Hepatocyte (in vitro differentiated cells): ENCODE results near the gene CMSS1. TPM values are rescaled to one million over a fixed set of nuclear protein-coding genes. Genes with fewer than 3 reads are reported as not detected.

Source experiments
- DNase-seq: peaks from one replicate; pipeline ENCODE4 v3.0.0-alpha.2; 2016; ENCODE audit warnings: low spot score
- H2AFZ ChIP-seq: fragments of 200-600 bp; sonication (generic); 2 replicates; pipeline ENCODE4 v1.6.0; 2016; ENCODE audit warnings: antibody characterized with exemption, mild to moderate bottlenecking
- H3K27ac ChIP-seq: fragments of 200-600 bp; sonication (generic); 2 replicates; pipeline ENCODE4 v1.5.1; 2016; ENCODE audit warnings: mild to moderate bottlenecking
- H3K27me3 ChIP-seq: fragments of 200-600 bp; sonication (generic); 2 replicates; pipeline ENCODE4 v1.6.1; 2016
- H3K36me3 ChIP-seq: fragments of 200-600 bp; sonication (generic); replicated peaks from 2 replicates; pipeline ENCODE4 v1.5.1; 2016; ENCODE audit warnings: low read depth; ENCODE audit not compliant: insufficient read depth
- H3K4me1 ChIP-seq: fragments of 200-600 bp; sonication (generic); 2 replicates; pipeline ENCODE4 v1.5.1; 2016; ENCODE audit warnings: mild to moderate bottlenecking, moderate library complexity; ENCODE audit not compliant: insufficient read depth
- H3K4me2 ChIP-seq: fragments of 200-600 bp; sonication (generic); 2 replicates; pipeline ENCODE4 v1.6.0; 2016
- H3K4me3 ChIP-seq: fragments of 200-600 bp; sonication (generic); 2 replicates; pipeline ENCODE4 v1.5.1; 2016; ENCODE audit warnings: mild to moderate bottlenecking
- H3K79me2 ChIP-seq: fragments of 200-600 bp; sonication (generic); 2 replicates; pipeline ENCODE4 v1.6.0; 2017; ENCODE audit warnings: mild to moderate bottlenecking
- H3K9me2 ChIP-seq: fragments of 200-600 bp; sonication (generic); replicated peaks from 2 replicates; pipeline ENCODE4 v1.6.0; 2017; ENCODE audit warnings: mild to moderate bottlenecking; ENCODE audit not compliant: insufficient read depth
- H3K9me3 ChIP-seq: fragments of 200-600 bp; sonication (generic); 2 replicates; pipeline ENCODE4 v1.5.1; 2016; ENCODE audit warnings: low read depth, mild to moderate bottlenecking
- H4K20me1 ChIP-seq: fragments of 200-600 bp; sonication (generic); 2 replicates; pipeline ENCODE4 v1.6.0; 2016; ENCODE audit warnings: mild to moderate bottlenecking; ENCODE audit not compliant: insufficient read depth, poor library complexity, severe bottlenecking
- EZH2 ChIP-seq: fragments of 200-600 bp; sonication (generic); IDR thresholded peaks from 2 replicates; pipeline ENCODE4 v1.6.1; 2016; ENCODE audit warnings: antibody characterized with exemption, mild to moderate bottlenecking, borderline replicate concordance
- EZH2phosphoT487 ChIP-seq: fragments of 200-600 bp; sonication (generic); IDR thresholded peaks from one replicate; pipeline ENCODE4 v1.6.1; 2018; ENCODE audit warnings: antibody characterized with exemption, mild to moderate bottlenecking, low read depth, moderate library complexity; ENCODE audit not compliant: unreplicated experiment, severe bottlenecking
- WGBS: methylation state at CpG from one replicate; pipeline ENCODE4 v1.1.6; 2016; ENCODE audit warnings: low lambda C conversion rate; ENCODE audit errors: missing lambda C conversion rate; 5-methylcytosine and 5-hydroxymethylcytosine counted together
- polyA plus RNA-seq: library from polyadenylated mRNA; unstranded; fragments of >200 nt; fragmentation: Nextera tagmentation; extraction: Ambion mirVana; gene quantifications from 2 replicates; pipeline ENCODE4 v1.2.1, GENCODE V29; 2016
- total RNA-seq: library from RNA; depleted of rRNA; stranded (reverse); fragments of >200 nt; gene quantifications from 2 replicates; pipeline ENCODE4 v1.2.3, GENCODE V29; 2014
- TF ChIP-seq, protein P1 (sequence below): fragments of 200-600 bp; sonication (generic); IDR thresholded peaks from 2 replicates; pipeline ENCODE4 v1.5.1; 2016; ENCODE audit warnings: antibody characterized with exemption, mild to moderate bottlenecking; ENCODE audit not compliant: poor library complexity

Gene CMSS1
- total and polyA plus RNA-seq, 2 experiments from 2014 or later: 11.8 to 17.0 TPM

DNA sequence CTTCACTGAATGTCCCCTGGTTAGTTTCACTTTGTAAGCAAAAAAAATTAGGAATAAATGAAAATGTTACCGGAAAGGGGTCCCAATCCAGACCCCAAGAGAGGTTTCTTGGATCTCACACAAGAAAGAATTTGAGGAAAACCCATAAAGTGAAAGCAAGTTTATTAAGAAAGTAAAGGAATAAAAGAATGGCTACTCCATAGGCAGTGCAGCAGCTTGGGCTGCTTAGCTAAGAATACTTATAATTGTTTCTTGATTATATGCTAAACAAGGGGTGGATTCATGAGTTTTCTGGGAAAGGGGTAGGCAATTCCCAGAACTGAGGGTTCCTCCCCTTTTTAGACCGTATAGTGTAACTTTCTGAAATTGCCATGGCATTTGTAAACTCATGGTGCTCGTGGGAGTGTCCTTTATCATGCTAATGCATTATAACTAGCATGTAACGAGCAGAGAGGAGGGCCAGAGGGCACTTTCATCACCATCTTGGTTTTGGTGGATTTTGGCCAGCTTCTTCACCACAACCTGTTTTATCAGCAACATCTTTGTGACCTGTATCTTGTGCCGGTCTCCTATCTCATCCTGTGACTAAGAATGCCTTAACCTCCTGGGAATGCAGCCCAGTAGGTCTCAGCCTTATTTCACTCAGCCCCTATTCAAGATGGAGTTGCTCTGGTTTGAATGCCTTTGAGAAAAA, 41.0 kb upstream of the CMSS1 start:
- 77% methylated on average over 5 of the region's 5 CpGs for WGBS
- no peaks in the 10 kb centered on the region for H4K20me1 ChIP-seq

DNA sequence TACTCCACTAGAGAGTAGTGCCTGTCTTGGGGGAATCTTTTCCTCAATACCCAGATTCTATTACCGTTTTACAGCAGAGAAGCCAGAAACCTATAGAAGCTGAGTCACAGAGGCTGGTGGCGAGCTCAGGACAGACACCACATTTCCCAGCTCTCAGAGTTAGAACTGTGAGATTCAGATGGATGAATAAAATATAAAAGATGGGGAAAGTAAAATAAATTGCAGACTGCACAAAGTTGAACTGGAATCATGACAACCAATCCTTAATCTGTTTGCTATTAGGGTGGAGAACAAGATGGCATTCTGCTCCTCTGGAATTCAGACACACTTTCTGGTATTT, 40.5 kb upstream of the CMSS1 start:
- no peak overlapping the region for H3K4me3 ChIP-seq
- WGBS: 80% methylated on average over 2 of the region's 2 CpGs

More for the DNA sequence above, 41.0 kb upstream of the CMSS1 start:
- Histone ChIP-seq H2AFZ (no peak overlapping the region), H3K27ac (no peak overlapping the region), H3K4me3 (no peak overlapping the region), H3K9me2 (no peaks in the 10 kb centered on the region), H3K36me3 (no peaks in the 10 kb centered on the region), H3K27me3 (no peaks in the 10 kb centered on the region), H3K4me1 (no peaks in the 10 kb centered on the region), H3K4me2 (no peak overlapping the region), H3K79me2 (no peaks in the 10 kb centered on the region), H3K9me3 (no peaks in the 10 kb centered on the region)
- TF ChIP-seq EZH2: no peak
- no peak for TF ChIP-seq EZH2phosphoT487
- DNase-seq: no peak

DNA sequence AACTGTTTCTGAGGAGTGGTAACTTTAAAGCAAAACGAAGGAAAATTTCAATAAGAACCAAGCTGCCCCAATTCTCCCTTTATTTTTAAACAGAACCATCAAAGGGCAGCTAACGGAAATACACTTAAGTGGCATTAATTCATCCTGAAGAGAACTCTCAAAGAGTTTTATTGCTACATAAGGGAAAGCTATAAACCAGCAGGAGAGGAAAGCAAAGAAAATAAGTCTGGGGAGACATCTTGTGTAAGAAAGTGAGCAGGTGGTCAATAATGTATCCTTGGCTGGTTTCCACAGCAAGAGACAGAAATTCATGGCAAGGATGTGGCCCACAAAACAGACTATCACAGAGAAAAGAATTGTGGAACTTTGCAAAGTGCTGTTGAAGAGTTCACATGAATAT, 40.0 kb upstream of the CMSS1 start:
- no peaks in the 10 kb centered on the region for H3K4me1 ChIP-seq
- no peaks in the 10 kb centered on the region for H4K20me1 ChIP-seq
- no peaks in the 10 kb centered on the region for H3K79me2 ChIP-seq
- no peaks in the 10 kb centered on the region for H3K36me3 ChIP-seq
- DNase-seq: no peak
- WGBS: 60% methylated on average over 2 of the region's 2 CpGs
- no peaks in the 10 kb centered on the region for H3K9me2 ChIP-seq
- no peak overlapping the region for H3K4me3 ChIP-seq
- peak overlapping the region; percentile 21 for H3K27ac ChIP-seq
- no peak overlapping the region for H3K4me2 ChIP-seq
- no peaks in the 10 kb centered on the region for H3K9me3 ChIP-seq
- no peak overlapping the region for H2AFZ ChIP-seq
- no peaks in the 10 kb centered on the region for H3K27me3 ChIP-seq
- TF ChIP-seq EZH2 (no peak), EZH2phosphoT487 (no peak)
- TF ChIP-seq, protein P1, sequence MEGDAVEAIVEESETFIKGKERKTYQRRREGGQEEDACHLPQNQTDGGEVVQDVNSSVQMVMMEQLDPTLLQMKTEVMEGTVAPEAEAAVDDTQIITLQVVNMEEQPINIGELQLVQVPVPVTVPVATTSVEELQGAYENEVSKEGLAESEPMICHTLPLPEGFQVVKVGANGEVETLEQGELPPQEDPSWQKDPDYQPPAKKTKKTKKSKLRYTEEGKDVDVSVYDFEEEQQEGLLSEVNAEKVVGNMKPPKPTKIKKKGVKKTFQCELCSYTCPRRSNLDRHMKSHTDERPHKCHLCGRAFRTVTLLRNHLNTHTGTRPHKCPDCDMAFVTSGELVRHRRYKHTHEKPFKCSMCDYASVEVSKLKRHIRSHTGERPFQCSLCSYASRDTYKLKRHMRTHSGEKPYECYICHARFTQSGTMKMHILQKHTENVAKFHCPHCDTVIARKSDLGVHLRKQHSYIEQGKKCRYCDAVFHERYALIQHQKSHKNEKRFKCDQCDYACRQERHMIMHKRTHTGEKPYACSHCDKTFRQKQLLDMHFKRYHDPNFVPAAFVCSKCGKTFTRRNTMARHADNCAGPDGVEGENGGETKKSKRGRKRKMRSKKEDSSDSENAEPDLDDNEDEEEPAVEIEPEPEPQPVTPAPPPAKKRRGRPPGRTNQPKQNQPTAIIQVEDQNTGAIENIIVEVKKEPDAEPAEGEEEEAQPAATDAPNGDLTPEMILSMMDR: no peak

More for the DNA sequence above, 40.5 kb upstream of the CMSS1 start:
- Histone ChIP-seq H3K4me1 (no peaks in the 10 kb centered on the region), H3K79me2 (no peaks in the 10 kb centered on the region), H3K9me3 (no peaks in the 10 kb centered on the region), H3K4me2 (no peak overlapping the region), H3K36me3 (no peaks in the 10 kb centered on the region), H3K27me3 (no peaks in the 10 kb centered on the region), H2AFZ (no peak overlapping the region), H4K20me1 (no peaks in the 10 kb centered on the region), H3K27ac (peak overlapping the region; percentile 21), H3K9me2 (no peaks in the 10 kb centered on the region)
- TF ChIP-seq EZH2phosphoT487 (no peak), EZH2 (no peak)
- TF ChIP-seq, protein P1: no peak
- no peak for DNase-seq

DNA sequence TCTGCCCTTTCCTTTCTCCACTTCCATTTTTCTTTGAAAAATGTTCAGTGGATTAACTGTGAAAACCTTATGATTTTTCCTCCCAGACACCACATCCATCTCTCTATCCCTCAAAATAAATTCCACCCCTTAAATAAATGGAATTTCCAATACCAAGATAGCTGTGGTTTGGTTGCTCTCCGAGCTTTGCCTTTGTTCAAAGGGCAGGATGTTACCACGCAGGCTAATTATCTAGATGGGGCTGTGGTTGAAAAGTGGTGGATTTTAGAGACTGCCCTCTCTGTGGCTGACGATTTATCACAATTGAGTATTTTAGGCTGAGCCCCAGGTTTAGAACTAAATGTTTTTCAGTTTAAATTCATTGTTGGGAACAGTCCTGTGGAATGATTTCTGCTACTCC, 36.9 kb upstream of the CMSS1 start:
- no peaks in the 10 kb centered on the region for H3K9me3 ChIP-seq
- H4K20me1 ChIP-seq: no peaks in the 10 kb centered on the region
- no peak overlapping the region for H3K27ac ChIP-seq
- H3K4me3 ChIP-seq: no peak overlapping the region
- H3K4me1 ChIP-seq: no peaks in the 10 kb centered on the region
- H3K27me3 ChIP-seq: no peaks in the 10 kb centered on the region
- no peaks in the 10 kb centered on the region for H3K79me2 ChIP-seq
- no peak overlapping the region for H2AFZ ChIP-seq
- no peaks in the 10 kb centered on the region for H3K9me2 ChIP-seq
- WGBS: 58% methylated on average over 3 of the region's 3 CpGs
- TF ChIP-seq EZH2 (no peak), EZH2phosphoT487 (no peak)
- TF ChIP-seq, protein P1: no peak
- no peak for DNase-seq
- H3K36me3 ChIP-seq: no peaks in the 10 kb centered on the region
- H3K4me2 ChIP-seq: no peak overlapping the region
